Stimulated activated CD8-positive, alpha-beta memory T cell treated with anti-CD3 and anti-CD28 coated beads, Interleukin-2, amount 100 ng/mL, for 1 hour (primary cell): ENCODE measurements around the gene TOX3.

Experiments used
- DNase-seq, 2 donors: peaks; one replicate each; pipeline ENCODE4 v3.0.0-alpha.2; 2020; ENCODE audit warnings: low read depth in 2 of 2

The TOX3 gene

GRCh38 chr16:52563767-52564611 is 17.0 kb upstream of the TOX3 start:
- no peak for DNase-seq

GRCh38 chr16:52562770-52563169 is 15.8 kb upstream of the TOX3 start:
- DNase-seq = no peak

- no peak for DNase-seq
Observed at GRCh38 chr16:52561910-52562741, 15.2 kb upstream of the TOX3 start.

DNA sequence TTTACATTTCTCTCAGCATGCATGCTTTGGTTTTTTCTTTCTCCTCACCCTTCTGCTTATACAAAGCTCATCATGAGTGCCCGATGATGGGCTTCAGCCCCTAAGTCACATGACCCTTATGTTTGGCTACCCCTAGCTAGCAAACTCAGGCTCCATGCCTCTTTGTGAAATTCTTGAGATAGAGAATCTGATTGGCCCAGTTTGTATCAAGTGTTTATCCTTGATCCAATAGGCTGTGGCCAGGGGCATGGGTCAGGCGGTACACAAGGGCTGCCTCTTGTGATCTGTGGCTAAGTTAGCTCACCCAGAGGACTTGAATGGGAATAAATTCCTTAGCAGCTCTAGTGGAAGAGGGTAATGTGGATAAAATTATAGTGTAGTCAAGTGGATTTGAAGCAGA is 11.5 kb upstream of the TOX3 start:
- no peak for DNase-seq

GRCh38 chr16:52557236-52557635 is 10.3 kb upstream of the TOX3 start:
- no peak for DNase-seq

DNA sequence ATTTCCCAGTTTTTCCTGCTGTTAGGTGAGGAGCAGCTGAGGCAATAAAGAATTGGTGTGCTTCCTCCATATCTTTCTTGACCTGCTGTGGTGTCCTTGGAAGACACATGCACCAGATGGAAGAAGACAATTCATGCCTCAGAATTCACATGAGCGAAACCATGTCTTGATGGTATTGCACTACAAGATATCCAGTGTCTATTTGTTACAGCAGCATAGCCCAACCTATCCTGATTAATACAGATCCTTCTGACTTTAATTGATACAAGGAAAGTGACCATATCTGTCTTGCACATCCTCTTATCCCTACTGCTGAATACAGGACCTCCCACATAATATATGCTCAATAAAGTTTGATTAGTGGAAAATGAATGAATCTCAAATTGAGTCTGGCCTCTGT is 9.1 kb upstream of the TOX3 start:
- DNase-seq = no peak

GRCh38 chr16:52555572-52555971 is 8.6 kb upstream of the TOX3 start:
- no peak for DNase-seq

DNA sequence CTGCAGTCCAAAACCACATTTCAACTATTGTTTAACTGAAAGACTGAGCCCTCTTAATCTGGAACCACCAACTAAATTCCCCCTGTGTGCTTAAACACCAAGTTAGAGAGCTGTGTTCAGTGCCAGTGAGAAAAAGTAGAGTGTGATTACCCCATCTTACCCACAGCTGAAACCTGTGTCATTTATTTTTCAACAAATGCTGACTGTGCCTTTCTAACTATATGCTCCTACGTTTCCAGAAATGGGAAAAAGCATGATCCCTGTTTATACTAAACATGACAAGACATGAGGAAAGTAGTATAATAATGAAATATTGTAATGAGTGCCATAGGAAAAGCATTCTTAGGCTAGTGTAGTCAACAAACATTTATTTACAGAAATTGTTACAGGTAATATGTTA is 7.4 kb upstream of the TOX3 start:
- no peak for DNase-seq

- no peak for DNase-seq
Observed at GRCh38 chr16:52553322-52553721, 6.4 kb upstream of the TOX3 start.

DNA sequence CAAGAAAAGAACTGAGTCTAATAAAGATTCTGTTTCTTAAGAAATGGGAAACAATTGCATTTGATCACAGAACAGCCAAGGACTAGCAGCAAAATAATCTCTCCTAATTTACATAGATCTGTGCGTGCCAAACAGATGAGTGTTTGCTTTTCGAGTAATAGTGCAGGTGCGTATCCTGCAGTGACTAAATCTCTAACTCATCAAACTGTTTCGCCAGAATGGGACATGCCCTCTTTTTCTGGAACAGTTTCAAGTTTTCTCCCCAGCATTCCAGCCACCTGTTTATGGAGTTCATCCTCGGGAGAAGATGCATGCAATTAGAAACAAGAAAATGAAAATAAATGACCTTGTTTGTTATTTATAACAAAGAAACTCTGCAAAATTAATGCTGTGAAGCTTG is 5.7 kb upstream of the TOX3 start:
- DNase-seq = no peak

DNA sequence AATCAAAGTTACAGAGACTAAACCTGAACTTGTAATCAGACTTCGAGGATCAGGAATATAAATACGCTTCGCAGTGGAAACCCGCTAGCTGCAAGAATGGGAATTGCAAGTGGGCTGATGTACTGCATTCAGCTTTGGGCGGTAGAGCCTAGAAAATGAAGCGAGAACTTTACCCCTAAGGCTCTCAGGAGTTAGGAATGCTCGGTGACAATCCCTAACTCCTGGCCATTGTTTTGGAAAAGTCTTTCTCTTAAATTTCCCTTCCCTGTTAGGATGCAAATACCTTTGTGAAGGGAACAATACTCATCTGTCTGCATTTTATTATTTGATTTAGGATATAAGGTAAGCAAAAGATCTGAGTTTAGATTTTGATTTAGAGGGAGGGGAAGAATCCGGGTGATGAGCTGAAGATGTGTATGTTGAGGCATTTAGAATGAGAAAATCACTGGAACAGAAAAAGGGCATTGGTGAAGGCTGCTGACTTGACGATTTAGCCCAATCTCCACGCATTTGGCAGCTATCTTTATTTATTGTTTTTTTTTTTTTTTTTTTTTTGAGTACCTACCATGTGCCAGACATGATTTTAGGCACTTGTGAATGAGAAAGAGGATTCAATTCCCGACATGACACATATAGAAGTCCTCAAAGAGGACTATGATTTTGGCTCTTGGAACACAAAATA is 2.2 kb upstream of the TOX3 start:
- DNase-seq = no peak

GRCh38 chr16:52548261-52549010 is 1.5 kb upstream of the TOX3 start:
- no peak for DNase-seq

DNA sequence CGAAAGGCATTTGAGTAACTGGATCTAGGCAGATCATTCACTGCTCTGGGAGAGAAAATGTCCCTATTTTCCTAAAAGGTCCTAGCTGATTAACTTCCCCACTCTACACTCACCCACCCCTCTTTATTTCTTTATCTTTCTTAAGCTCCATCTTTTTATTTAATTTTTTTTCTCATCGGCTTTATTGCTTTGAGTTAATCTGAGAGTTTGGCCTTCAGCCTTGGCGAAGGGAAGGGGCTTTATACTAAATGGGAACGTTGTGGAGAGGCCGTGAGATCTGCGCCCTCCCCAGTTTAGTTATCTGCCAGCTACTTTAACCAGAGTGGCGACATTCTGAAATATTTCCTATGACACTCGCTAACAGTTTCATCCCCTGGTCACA is 882 bp upstream of the TOX3 start:
- DNase-seq = no peak

DNA sequence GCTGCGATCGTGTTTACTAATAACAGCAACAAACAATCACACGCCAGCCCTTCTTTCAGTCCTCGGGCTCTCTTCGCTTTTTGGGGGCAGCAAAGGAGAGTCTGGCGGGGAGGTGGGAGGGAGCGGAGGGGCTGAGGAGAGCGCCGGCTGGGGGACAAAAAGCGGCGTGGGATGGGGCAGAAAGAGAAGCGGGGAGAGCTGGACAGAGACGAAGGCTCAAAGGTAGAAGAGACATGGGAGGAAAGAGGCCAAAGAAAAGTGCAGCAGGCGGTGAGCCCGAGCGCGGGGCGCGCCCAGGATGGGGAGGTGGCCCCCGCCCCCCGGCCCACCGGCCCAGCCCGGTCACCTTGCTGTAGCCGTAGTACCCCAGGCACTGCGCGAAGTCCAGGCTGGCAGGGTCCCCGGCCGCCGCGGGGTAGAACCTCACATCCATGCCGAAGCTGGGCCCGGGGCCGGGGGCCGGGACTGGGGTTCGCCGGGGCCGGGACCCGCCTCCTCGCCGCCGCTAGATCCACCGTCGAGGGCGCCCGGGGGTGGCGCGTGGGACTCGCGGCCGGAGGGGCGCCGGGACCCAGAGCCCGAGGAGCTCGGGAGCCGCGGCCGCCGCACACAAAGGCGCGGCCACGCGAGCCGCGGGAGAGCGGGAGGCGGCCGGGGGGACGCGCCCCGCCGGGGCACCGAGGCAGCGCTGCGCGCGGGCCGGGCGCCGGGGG is 496 bp downstream of the TOX3 start:
- DNase-seq = no peak

GRCh38 chr16:52545898-52546266 is 1.1 kb downstream of the TOX3 start:
- no peak for DNase-seq

GRCh38 chr16:52545222-52545897 is 1.6 kb downstream of the TOX3 start:
- no peak for DNase-seq

DNA sequence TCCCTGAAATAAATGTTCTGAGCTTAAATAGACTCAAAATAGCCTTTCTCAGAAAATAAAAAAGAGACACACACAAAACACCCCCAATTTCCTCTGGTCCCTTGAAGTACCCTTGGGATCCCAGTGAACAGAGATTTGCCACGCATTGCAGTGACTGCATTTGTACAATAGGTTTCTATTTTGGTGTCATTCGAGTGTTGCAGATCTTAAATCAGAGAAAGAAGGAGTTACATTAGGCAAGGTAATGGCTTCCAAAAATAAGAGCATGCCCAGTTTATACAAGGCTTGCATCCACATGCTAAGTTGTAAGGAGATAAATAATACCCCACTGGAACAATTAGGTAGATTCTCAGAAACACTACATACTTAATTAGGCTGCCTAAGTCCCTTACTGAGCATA is 2.2 kb downstream of the TOX3 start:
- DNase-seq = no peak

DNA sequence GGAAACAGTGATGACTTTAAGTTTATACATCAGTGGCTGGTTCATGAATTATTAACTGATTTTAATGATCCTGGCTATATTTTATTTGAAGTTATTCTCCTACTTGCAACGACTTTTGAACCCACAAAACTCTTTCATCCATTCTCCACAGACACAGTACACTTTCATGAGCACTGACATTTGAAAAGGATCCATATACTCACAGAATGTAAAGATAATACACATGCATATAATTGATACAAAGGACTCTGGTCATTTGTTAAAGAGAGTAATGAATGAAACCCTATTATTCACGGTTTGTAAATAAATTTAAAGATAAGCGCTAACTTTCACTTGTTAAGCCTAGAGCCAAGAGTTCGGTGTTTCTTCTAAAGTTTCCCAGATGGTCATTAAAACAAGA is 3.3 kb downstream of the TOX3 start:
- DNase-seq = no peak

DNA sequence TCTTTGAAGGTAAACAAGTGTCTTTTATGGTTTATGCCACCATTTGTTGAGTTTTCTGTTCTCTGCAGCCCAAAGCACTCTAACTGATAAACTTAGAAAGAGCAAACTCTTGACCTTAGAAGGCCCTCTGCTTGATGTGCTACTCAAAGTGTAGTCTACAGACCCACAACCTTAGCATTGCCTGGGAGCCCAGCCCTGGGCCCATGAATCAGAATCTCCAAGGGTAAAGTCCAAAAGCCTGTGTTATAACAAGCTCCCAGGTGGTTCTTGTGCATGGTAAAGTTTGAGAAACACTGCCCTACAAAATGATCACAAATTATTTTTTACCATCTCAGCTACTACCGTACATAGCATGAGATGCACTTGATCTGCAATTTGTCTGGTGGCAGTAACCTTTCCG is 6.0 kb downstream of the TOX3 start:
- DNase-seq = no peak

GRCh38 chr16:52539191-52539590 is 7.8 kb downstream of the TOX3 start:
- DNase-seq = no peak

DNA sequence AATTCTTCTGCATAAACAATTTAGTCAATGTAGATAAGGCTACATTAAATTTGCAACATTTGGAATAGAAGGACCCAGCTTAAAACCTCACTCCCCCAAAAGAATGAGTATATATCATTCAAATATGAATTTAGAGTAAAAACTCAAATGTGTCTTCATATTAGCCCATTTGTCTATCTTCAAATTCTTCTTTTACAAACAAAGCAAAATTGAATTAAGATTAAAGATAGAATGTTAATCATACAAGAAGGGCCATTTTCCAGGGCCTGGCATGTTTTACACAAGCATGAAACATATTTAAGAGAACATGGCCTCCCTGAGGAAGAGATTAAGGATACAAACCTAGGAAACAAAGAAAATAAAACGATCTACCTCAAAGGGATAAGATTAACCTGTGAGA is 8.4 kb downstream of the TOX3 start:
- DNase-seq = no peak
